ENCODE results near the gene SMIM22.

The SMIM22 gene

DNA sequence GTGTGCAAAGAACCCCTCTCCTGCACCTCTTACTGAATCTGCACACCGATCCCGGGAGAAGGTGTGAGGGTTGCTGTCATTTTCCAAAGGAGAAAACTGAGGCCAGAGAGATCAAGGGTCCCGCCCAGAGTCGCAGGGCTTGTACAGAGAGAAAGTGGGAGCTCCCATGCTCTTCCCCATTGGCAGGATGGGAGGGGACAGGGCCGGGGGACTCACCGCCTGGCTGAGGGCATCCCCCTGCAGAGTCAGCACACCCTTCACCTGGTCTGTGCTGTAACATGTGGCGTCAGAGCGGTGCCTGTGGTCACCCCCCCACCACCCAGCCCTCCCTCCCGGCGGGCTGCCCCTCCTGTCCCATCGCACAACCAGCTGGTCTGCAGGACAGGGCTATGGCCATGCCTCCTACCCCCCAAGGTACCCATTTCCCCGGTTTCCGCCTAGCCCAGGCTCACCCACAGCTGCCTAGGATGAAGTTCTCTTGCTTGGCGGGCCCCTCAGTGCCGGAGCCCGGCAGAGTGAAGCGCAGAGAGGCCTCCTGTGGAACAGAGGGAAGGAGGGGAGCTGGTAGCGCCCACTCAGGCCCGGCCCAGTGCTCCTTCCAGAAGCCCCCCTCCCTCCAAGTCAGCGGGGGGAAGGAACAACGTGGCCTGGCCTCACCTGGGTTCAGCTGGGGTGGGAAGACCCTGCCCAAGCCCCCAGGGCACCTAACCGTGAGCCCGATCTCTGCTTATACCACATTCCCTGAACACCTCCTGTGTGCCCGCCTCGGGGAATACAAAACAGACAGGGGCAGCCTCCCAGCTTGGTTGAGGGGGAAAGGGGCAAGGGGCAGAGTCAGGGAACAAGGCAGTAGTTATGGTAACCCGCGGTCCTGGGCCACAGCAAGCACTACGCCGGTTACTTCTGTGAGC, 6.1 kb downstream of the SMIM22 start:
- Histone ChIP-seq H2BK5ac (ENCODE audit: low read length) (peak overlapping the region; percentile 43), H2AK5ac (ENCODE audit: low read depth, low read length) (peak overlapping the region; percentile 53), H3K9me3 (replicated peaks in 1 of 2; ENCODE audit: control insufficient read depth in 2 of 2, insufficient read depth in 1 of 2, low read depth in 1 of 2, low read length in 2 of 2) (no peaks in the 10 kb centered on the region), H2BK120ac (ENCODE audit: low read depth, low read length) (no peak overlapping the region), H2BK15ac (ENCODE audit: low read length) (peak overlapping the region; percentile 68), H2AFZ (ENCODE audit: low read length) (peak overlapping the region; percentile 100), H3K36me3 (replicated peaks in 1 of 2; ENCODE audit: control insufficient read depth in 2 of 2, insufficient read depth in 2 of 2, low read length in 2 of 2) (peaks cover 26 to 37% of the 10 kb centered on the region in 2 donors), H3K4me1 (ENCODE audit: control insufficient read depth in 2 of 2, insufficient read depth in 1 of 2, low read depth in 1 of 2, low read length in 2 of 2) (peaks cover 5 to 14% of the 10 kb centered on the region in 2 donors), H3K14ac (ENCODE audit: low read length) (peak overlapping the region; percentile 60), H3K9ac (ENCODE audit: low read depth, low read length, poor library complexity) (peak overlapping the region; percentile 96), H3K4me3 (ENCODE audit: low read length in 2 of 2) (peak overlapping the region; percentile 94 to 97), H4K91ac (ENCODE audit: low read depth, low read length, poor library complexity) (no peak overlapping the region), H3K4me2 (ENCODE audit: insufficient read depth, low read length, poor library complexity, severe bottlenecking) (peak overlapping the region; percentile 75), H2BK12ac (ENCODE audit: low read length) (no peak overlapping the region), H3K18ac (ENCODE audit: low read length) (peak overlapping the region; percentile 44), H3K27me3 (ENCODE audit: control insufficient read depth in 3 of 3, insufficient read depth in 3 of 3, low read depth in 1 of 3, low read length in 3 of 3) (no peaks in the 10 kb centered on the region), H3K23ac (ENCODE audit: low read depth, low read length, poor library complexity) (peak overlapping the region; percentile 98), H3K4ac (ENCODE audit: low read length) (no peak overlapping the region), H3K27ac (replicated peaks; ENCODE audit: low read length) (peak overlapping the region; percentile 98), H4K8ac (ENCODE audit: low read depth, low read length) (no peak overlapping the region), H3K79me1 (ENCODE audit: low read depth, low read length) (peaks cover 2% of the 10 kb centered on the region)
- DNase-seq (ENCODE audit: low spot score): no peak
- WGBS, 2 donors (ENCODE audit: extremely low coverage in 2 of 2, insufficient read length in 2 of 2, insufficient replicate concordance in 1 of 2): no CpG with 5 or more reads among the region's 29 CpGs

DNA sequence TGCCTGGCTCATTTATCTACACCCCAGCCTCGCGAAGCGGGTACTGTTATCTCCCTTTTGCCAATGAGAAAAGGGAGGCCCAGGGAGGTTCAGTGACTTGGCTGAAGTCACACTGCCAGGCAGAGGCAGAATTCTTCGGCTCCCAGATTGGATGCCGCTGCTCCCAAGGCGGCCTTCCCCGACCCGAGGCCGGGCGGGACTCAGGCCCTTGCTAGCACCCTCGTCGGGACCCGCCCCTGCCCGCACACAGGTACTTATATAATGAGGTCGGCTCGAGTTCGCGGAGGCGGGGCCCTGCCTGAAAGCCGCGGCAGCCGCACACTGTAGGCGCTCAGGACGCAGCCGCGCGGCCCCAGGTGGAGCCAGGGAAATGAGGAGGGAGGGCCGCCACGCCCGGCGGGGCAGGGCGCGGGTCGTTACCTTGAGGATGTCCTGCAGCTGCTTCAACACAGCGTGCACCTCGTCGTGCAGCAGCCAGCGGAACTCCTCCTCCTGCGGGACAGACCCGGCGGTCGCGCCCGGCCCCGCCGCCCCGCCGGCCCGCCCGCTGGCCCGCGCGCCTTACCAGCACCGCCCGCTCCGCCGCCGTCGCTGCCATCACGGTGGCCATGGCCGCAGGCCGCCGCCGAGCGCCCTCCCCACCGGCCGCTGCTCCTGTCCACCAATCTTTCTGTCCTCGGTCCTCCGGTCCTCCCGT, 6.9 kb downstream of the SMIM22 start, which contains the start of gene ROGDI:
TSS of gene ROGDI (minus strand) at position 672 of the 697 bp plus-strand sequence. CDS start at position 610, 62 bp downstream.
- Histone ChIP-seq H2BK5ac (ENCODE audit: low read length) (peak within 1 kb of the TSS; percentile 43), H3K18ac (ENCODE audit: low read length) (peak within 1 kb of the TSS; percentile 99), H2BK120ac (ENCODE audit: low read depth, low read length) (no peak within 1 kb of the TSS), H4K91ac (ENCODE audit: low read depth, low read length, poor library complexity) (no peak within 1 kb of the TSS), H4K8ac (ENCODE audit: low read depth, low read length) (peak within 1 kb of the TSS; percentile 43), H3K36me3 (replicated peaks in 1 of 2; ENCODE audit: control insufficient read depth in 2 of 2, insufficient read depth in 2 of 2, low read length in 2 of 2) (peaks cover 27 to 41% of the 10 kb centered on the region in 2 donors), H2BK15ac (ENCODE audit: low read length) (peak within 1 kb of the TSS; percentile 68), H3K27ac (replicated peaks; ENCODE audit: low read length) (peak within 1 kb of the TSS; percentile 98), H3K4me1 (ENCODE audit: control insufficient read depth in 2 of 2, insufficient read depth in 1 of 2, low read depth in 1 of 2, low read length in 2 of 2) (peaks cover 5 to 14% of the 10 kb centered on the region in 2 donors), H3K9me3 (replicated peaks in 1 of 2; ENCODE audit: control insufficient read depth in 2 of 2, insufficient read depth in 1 of 2, low read depth in 1 of 2, low read length in 2 of 2) (no peaks in the 10 kb centered on the region), H2BK12ac (ENCODE audit: low read length) (no peak within 1 kb of the TSS), H3K79me1 (ENCODE audit: low read depth, low read length) (peaks cover 2% of the 10 kb centered on the region), H3K14ac (ENCODE audit: low read length) (peak within 1 kb of the TSS; percentile 60), H2AFZ (ENCODE audit: low read length) (peak within 1 kb of the TSS; percentile 100), H3K4me2 (ENCODE audit: insufficient read depth, low read length, poor library complexity, severe bottlenecking) (peak within 1 kb of the TSS; percentile 95), H3K27me3 (ENCODE audit: control insufficient read depth in 3 of 3, insufficient read depth in 3 of 3, low read depth in 1 of 3, low read length in 3 of 3) (no peaks in the 10 kb centered on the region), H3K4ac (ENCODE audit: low read length) (no peak within 1 kb of the TSS), H3K23ac (ENCODE audit: low read depth, low read length, poor library complexity) (peak within 1 kb of the TSS; percentile 98), H2AK5ac (ENCODE audit: low read depth, low read length) (peak within 1 kb of the TSS; percentile 53), H3K9ac (ENCODE audit: low read depth, low read length, poor library complexity) (peak within 1 kb of the TSS; percentile 96), H3K4me3 (ENCODE audit: low read length in 2 of 2) (peak within 1 kb of the TSS; percentile 94 to 97)
- DNase-seq (ENCODE audit: low spot score): peak; percentile 74
- no CpG with 5 or more reads among the region's 70 CpGs for WGBS, 2 donors (ENCODE audit: extremely low coverage in 2 of 2, insufficient read length in 2 of 2, insufficient replicate concordance in 1 of 2)

DNA sequence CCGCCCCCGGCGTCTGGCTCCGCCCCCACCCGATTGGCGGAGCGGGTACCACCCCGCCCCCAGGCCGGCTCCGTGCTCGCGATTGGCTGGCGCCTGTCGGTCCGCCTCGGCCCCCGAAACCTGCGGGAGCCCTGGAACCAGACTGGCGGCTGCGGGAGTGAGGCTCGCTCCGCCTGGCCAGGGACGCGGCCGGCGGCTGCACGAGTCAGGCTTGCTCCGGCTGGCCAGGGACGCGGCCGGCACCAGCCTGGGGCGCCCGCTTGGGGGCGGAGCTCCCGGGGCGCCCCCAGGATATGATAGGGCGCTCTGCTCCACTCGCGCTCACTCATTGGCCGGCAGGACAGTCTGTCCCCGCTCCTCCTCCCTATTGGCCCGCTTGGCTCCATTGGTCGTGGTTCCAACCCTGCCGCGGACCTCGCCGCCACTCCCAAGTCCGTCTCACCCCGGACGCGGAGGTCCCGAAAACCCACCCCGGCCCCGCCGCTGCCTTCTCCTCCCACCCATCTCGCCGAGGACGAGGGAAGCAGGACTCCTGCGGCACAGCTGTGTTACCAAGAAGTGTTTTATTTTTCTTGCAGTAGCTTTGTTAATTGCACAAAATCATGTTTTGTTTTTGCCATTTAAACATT, 7.6 kb downstream of the SMIM22 start:
- Histone ChIP-seq H2BK5ac (ENCODE audit: low read length) (no peak overlapping the region), H3K27ac (replicated peaks; ENCODE audit: low read length) (peak overlapping the region; percentile 98), H3K9ac (ENCODE audit: low read depth, low read length, poor library complexity) (peak overlapping the region; percentile 96), H2BK120ac (ENCODE audit: low read depth, low read length) (no peak overlapping the region), H3K79me1 (ENCODE audit: low read depth, low read length) (peaks cover 2% of the 10 kb centered on the region), H3K27me3 (ENCODE audit: control insufficient read depth in 3 of 3, insufficient read depth in 3 of 3, low read depth in 1 of 3, low read length in 3 of 3) (no peaks in the 10 kb centered on the region), H3K4me1 (ENCODE audit: control insufficient read depth in 2 of 2, insufficient read depth in 1 of 2, low read depth in 1 of 2, low read length in 2 of 2) (peaks cover 5 to 14% of the 10 kb centered on the region in 2 donors), H2BK12ac (ENCODE audit: low read length) (no peak overlapping the region), H3K14ac (ENCODE audit: low read length) (no peak overlapping the region), H4K91ac (ENCODE audit: low read depth, low read length, poor library complexity) (no peak overlapping the region), H2AK5ac (ENCODE audit: low read depth, low read length) (no peak overlapping the region), H2BK15ac (ENCODE audit: low read length) (no peak overlapping the region), H3K4ac (ENCODE audit: low read length) (no peak overlapping the region), H3K9me3 (replicated peaks in 1 of 2; ENCODE audit: control insufficient read depth in 2 of 2, insufficient read depth in 1 of 2, low read depth in 1 of 2, low read length in 2 of 2) (no peaks in the 10 kb centered on the region), H3K36me3 (replicated peaks in 1 of 2; ENCODE audit: control insufficient read depth in 2 of 2, insufficient read depth in 2 of 2, low read length in 2 of 2) (peaks cover 28 to 47% of the 10 kb centered on the region in 2 donors), H4K8ac (ENCODE audit: low read depth, low read length) (no peak overlapping the region), H3K23ac (ENCODE audit: low read depth, low read length, poor library complexity) (peak overlapping the region; percentile 89), H3K4me3 (ENCODE audit: low read length in 2 of 2) (peak overlapping the region; percentile 94 to 97), H3K18ac (ENCODE audit: low read length) (peak overlapping the region; percentile 99), H2AFZ (ENCODE audit: low read length) (peak overlapping the region; percentile 100), H3K4me2 (ENCODE audit: insufficient read depth, low read length, poor library complexity, severe bottlenecking) (peak overlapping the region; percentile 95)
- DNase-seq (ENCODE audit: low spot score): peak; percentile 92
- WGBS, 2 donors (ENCODE audit: extremely low coverage in 2 of 2, insufficient read length in 2 of 2, insufficient replicate concordance in 1 of 2): no CpG with 5 or more reads among the region's 59 CpGs

Measured in neuronal stem cell (in vitro differentiated cells).